GM12874 (cell line): ENCODE results near the gene HDGFL2.

ENCODE experiments used
- CTCF ChIP-seq: IDR thresholded peaks from 2 replicates; pipeline ENCODE4 v1.5.1; 2011; ENCODE audit warnings: low read depth, mild to moderate bottlenecking, control low read depth, low read length, moderate library complexity; ENCODE audit not compliant: insufficient read depth

HDGFL2 gene

GRCh38 chr19:4441994-4442818, 29.9 kb upstream of the HDGFL2 start:
- TF ChIP-seq CTCF, result no peak

GRCh38 chr19:4442819-4443146, 29.3 kb upstream of the HDGFL2 start:
- no peak for TF ChIP-seq CTCF

- TF ChIP-seq CTCF, result no peak
These were observed 28.9 kb upstream of the HDGFL2 start for GRCh38 chr19:4443188-4443587.

- no peak for TF ChIP-seq CTCF
These were observed 27.9 kb upstream of the HDGFL2 start for GRCh38 chr19:4443966-4444764.

GRCh38 chr19:4444765-4445741, 27.0 kb upstream of the HDGFL2 start:
- no peak for TF ChIP-seq CTCF

GRCh38 chr19:4445963-4446703, 26.0 kb upstream of the HDGFL2 start:
- TF ChIP-seq CTCF, result no peak
